ENCODE measurements around the gene IFNG-AS1. TPM values are rescaled to one million over a fixed set of nuclear protein-coding genes. Genes with fewer than 3 reads are reported as not detected.

IFNG-AS1 gene
- total RNA-seq, 2 donors from 2014 or later: 2.7 TPM; not detected in 1

GRCh38 chr12:68001486-68002466 is 12.5 kb downstream of the IFNG-AS1 start:
- no peak overlapping the region for H3K27ac ChIP-seq
- TF ChIP-seq CTCF (IDR thresholded peaks at IDR 0.05): peak in 1 of 2 donors; percentile 22
- H3K27me3 ChIP-seq: no peaks in the 10 kb centered on the region
- no peaks in the 10 kb centered on the region for H3K4me1 ChIP-seq
- H3K9me3 ChIP-seq: no peaks in the 10 kb centered on the region
- H3K36me3 ChIP-seq: no peaks in the 10 kb centered on the region
- no peak overlapping the region for H3K4me3 ChIP-seq
- no peak for DNase-seq (ENCODE audit: low spot score)

- no peak overlapping the region for H3K27ac ChIP-seq
- H3K27me3 ChIP-seq: no peaks in the 10 kb centered on the region
- no peaks in the 10 kb centered on the region for H3K4me1 ChIP-seq
- TF ChIP-seq CTCF (IDR thresholded peaks at IDR 0.05): no peak
- no peaks in the 10 kb centered on the region for H3K9me3 ChIP-seq
- H3K4me3 ChIP-seq: no peak overlapping the region
- no peak for DNase-seq (ENCODE audit: low spot score)
- no peaks in the 10 kb centered on the region for H3K36me3 ChIP-seq
Observed at GRCh38 chr12:68003777-68004176, 14.5 kb downstream of the IFNG-AS1 start.

- no peaks in the 10 kb centered on the region for H3K4me1 ChIP-seq
- no peaks in the 10 kb centered on the region for H3K27me3 ChIP-seq
- TF ChIP-seq CTCF (IDR thresholded peaks at IDR 0.05): no peak
- no peaks in the 10 kb centered on the region for H3K36me3 ChIP-seq
- H3K27ac ChIP-seq: no peak overlapping the region
- H3K9me3 ChIP-seq: no peaks in the 10 kb centered on the region
- no peak for DNase-seq (ENCODE audit: low spot score)
- no peak overlapping the region for H3K4me3 ChIP-seq
Observed at GRCh38 chr12:68007033-68007432, 17.8 kb downstream of the IFNG-AS1 start.

GRCh38 chr12:68007466-68007865 is 18.2 kb downstream of the IFNG-AS1 start:
- no peak for DNase-seq (ENCODE audit: low spot score)
- Histone ChIP-seq H3K4me1 (no peaks in the 10 kb centered on the region), H3K27ac (no peak overlapping the region), H3K27me3 (no peaks in the 10 kb centered on the region), H3K9me3 (no peaks in the 10 kb centered on the region), H3K4me3 (no peak overlapping the region), H3K36me3 (no peaks in the 10 kb centered on the region)
- TF ChIP-seq CTCF (IDR thresholded peaks at IDR 0.05): no peak

- Histone ChIP-seq H3K4me3 (no peak overlapping the region), H3K9me3 (no peaks in the 10 kb centered on the region), H3K27ac (no peak overlapping the region), H3K36me3 (no peaks in the 10 kb centered on the region), H3K27me3 (no peaks in the 10 kb centered on the region), H3K4me1 (no peaks in the 10 kb centered on the region)
- DNase-seq (ENCODE audit: low spot score): no peak
- no peak for TF ChIP-seq CTCF (IDR thresholded peaks at IDR 0.05)
Observed at GRCh38 chr12:68011206-68011881, 22.1 kb downstream of the IFNG-AS1 start.

All from right atrium auricular region (tissue), 2 donors.